ENCODE data around the gene MTR.
A peak's percentile ranks its signal among the peaks of the same experiment; 100 is the strongest.

MTR gene

DNA sequence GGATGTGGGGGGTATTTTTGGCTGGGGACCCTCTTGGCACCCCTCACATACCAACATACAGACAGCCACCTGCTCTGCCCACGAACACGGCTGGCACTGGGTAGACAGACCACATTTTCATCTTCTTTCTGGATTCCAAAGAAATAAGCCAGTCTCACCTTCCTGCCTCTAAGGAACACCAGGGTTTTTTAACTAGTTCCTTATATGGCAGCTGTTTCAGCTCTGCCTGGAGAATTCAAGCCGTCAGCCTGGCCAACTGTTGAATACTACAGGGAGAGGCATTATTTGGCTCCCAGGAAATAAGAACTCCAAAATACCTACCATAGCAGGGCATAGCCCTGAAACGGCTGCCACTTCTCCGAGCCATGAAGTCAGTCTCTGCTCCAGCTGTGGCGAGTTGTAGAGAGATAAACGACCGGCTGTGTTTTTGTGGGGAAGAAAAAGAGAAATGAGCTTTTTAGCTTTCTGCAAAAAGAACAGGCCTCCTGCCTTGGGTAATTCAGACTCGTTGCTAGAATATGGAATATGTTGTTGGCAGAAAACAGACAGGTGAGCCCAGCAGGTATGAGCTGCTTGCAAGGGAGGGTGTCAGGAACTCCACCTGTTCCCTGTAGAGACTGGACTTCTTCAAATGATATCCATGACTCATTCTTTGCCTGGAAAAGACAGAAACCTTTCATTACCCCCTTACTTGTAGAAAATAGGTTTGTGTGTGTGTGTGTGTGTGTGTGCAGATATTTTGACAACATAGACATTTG, 157.3 kb downstream of the MTR start:
- peak; percentile 52 for DNase-seq (ENCODE audit: low spot score)

DNA sequence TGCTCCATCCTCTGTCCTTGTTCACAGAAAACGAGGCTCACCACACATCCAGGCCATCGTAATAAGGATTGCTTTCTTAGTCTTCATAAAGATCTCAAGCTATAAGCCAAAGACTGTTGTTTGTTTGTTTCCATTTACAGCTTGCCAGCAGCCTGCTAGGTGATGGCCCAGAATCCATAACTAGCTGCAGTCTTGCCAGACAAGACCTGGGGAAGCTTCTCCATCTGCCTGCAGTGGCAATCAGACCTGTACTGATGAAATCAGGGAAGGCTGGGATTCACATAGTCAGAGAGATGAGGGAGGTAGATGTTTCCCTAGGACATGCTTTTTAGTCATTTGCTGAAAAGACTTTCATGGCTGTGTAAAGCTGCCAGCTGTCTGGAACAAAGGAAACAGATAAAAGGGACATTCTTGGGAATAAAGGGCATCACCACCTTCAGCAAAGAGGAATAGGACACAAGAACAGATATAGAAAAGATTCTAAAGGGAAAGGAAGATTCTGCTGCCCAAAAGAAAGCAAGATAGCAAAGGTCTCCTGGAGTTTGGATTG, 158.1 kb downstream of the MTR start:
- no peak for DNase-seq (ENCODE audit: low spot score)
